Measurements from ENCODE around the gene MTHFD1L. TPM values are rescaled to one million over a fixed set of nuclear protein-coding genes. Genes with fewer than 3 reads are reported as not detected.

MTHFD1L gene
- total RNA-seq, 4 donors from 2014 or later, result 2.5 to 7.1 (median 4.2) TPM

DNA sequence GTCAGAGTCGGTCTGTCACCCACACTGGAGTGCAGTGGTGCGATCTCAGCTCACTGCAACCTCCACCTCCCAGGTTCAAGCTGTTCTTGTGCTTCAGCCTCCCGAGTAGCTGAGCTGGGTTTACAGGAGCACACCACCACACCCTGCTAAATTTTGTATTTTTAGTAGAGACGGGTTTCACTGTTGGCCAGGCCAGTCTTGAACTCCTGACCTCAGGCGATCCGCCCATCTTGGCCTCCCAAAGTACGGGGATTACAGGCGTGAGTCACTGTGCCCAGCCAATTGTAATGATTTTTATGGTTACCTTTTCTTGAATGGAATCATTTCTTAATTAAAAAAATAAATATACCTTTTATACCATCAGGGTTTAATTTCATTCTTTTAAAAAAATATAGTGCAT lies 105.7 kb downstream of the MTHFD1L start:
- peaks cover 0 to 28% (median 3%) of the 10 kb centered on the region in 4 donors for H3K36me3 ChIP-seq
- TF ChIP-seq, protein P1, sequence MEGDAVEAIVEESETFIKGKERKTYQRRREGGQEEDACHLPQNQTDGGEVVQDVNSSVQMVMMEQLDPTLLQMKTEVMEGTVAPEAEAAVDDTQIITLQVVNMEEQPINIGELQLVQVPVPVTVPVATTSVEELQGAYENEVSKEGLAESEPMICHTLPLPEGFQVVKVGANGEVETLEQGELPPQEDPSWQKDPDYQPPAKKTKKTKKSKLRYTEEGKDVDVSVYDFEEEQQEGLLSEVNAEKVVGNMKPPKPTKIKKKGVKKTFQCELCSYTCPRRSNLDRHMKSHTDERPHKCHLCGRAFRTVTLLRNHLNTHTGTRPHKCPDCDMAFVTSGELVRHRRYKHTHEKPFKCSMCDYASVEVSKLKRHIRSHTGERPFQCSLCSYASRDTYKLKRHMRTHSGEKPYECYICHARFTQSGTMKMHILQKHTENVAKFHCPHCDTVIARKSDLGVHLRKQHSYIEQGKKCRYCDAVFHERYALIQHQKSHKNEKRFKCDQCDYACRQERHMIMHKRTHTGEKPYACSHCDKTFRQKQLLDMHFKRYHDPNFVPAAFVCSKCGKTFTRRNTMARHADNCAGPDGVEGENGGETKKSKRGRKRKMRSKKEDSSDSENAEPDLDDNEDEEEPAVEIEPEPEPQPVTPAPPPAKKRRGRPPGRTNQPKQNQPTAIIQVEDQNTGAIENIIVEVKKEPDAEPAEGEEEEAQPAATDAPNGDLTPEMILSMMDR (IDR thresholded peaks at IDR 0.05), result no peak
- TF ChIP-seq POLR2A (IDR thresholded peaks at IDR 0.05; ENCODE audit: low read depth) (no peak), POLR2AphosphoS5 (IDR thresholded peaks at IDR 0.05) (no peak), EP300 (IDR thresholded peaks at IDR 0.05) (no peak)
- no peak overlapping the region for H3K27ac ChIP-seq (replicated peaks in 1 of 4)
- H3K4me1 ChIP-seq, result no peaks in the 10 kb centered on the region
- WGBS, result 89% methylated on average over 8 of the region's 8 CpGs
- H3K4me3 ChIP-seq, result no peak overlapping the region
- no peaks in the 10 kb centered on the region for H3K9me3 ChIP-seq
- no peaks in the 10 kb centered on the region for H3K27me3 ChIP-seq
- DNase-seq (ENCODE audit: extremely low spot score), result no peak
- intact Hi-C loops (cut with DNase I), result no loop called here

GRCh38 chr6:150975136-150975535 lies 109.6 kb downstream of the MTHFD1L start:
- Histone ChIP-seq H3K4me1 (peaks cover 0 to 3% (median 0%) of the 10 kb centered on the region in 4 donors), H3K4me3 (no peak overlapping the region), H3K27me3 (no peaks in the 10 kb centered on the region), H3K9me3 (no peaks in the 10 kb centered on the region), H3K36me3 (peaks cover 0 to 22% (median 3%) of the 10 kb centered on the region in 4 donors), H3K27ac (replicated peaks in 1 of 4) (no peak overlapping the region)
- WGBS, result 95% methylated on average over 6 of the region's 6 CpGs
- DNase-seq (ENCODE audit: extremely low spot score), result no peak
- intact Hi-C loops (cut with DNase I), result no loop called here
- TF ChIP-seq EP300 (IDR thresholded peaks at IDR 0.05) (no peak), POLR2A (IDR thresholded peaks at IDR 0.05; ENCODE audit: low read depth) (no peak), POLR2AphosphoS5 (IDR thresholded peaks at IDR 0.05) (no peak)
- TF ChIP-seq, protein P1 (IDR thresholded peaks at IDR 0.05), result no peak

DNA sequence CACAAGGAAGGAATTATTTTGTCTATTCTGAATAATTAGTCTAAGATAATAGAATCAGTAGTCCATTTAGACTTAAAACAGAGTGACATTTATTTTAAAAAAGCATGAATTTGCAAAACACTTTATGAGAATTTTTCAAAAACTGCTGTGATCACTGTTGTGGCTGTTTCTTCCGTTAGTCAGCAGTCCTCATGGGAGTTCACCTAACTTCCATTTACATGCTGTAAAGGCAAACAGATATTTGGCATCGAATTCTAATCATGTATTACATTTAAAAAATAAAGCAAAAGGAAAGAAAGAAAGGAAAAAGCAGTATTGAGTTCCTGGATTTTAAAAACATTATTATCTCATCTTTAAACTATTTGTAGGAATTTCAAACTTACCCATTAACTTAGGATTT lies 111.8 kb downstream of the MTHFD1L start:
- intact Hi-C loops (cut with DNase I), result no loop called here
- Histone ChIP-seq H3K4me3 (no peak overlapping the region), H3K27ac (replicated peaks in 1 of 4) (no peak overlapping the region), H3K27me3 (no peaks in the 10 kb centered on the region), H3K36me3 (peaks cover 0 to 17% (median 3%) of the 10 kb centered on the region in 4 donors), H3K9me3 (no peaks in the 10 kb centered on the region), H3K4me1 (peaks cover 0 to 3% (median 0%) of the 10 kb centered on the region in 4 donors)
- DNase-seq (ENCODE audit: extremely low spot score), result no peak
- no peak for TF ChIP-seq POLR2A (IDR thresholded peaks at IDR 0.05; ENCODE audit: low read depth)
- WGBS, result 66% methylated on average over 2 of the region's 2 CpGs

DNA sequence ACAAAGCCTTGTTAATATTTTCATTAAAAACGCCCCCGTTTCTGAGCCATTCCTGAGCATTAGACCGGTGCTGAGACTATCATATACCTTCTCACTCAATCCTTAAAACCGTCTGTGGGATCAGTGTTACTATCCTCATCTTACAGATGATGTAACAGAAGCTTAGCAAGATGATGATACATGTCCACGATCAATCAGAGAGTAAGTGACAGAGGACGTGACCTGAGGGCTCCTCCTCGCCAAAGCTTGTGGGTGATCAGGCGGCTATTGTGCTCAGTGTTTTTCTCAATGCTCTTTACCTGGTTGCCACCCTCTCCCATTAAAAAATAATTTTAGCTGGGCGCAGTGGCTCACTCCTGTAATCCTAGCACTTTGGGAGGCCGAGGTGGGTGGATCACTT lies 113.1 kb downstream of the MTHFD1L start:
- Histone ChIP-seq H3K27me3 (no peaks in the 10 kb centered on the region), H3K9me3 (no peaks in the 10 kb centered on the region), H3K36me3 (peaks cover 0 to 5% (median 0%) of the 10 kb centered on the region in 4 donors), H3K4me1 (peaks cover 0 to 3% (median 0%) of the 10 kb centered on the region in 4 donors), H3K4me3 (no peak overlapping the region), H3K27ac (replicated peaks in 1 of 4) (no peak overlapping the region)
- WGBS, result 94% methylated on average over 10 of the region's 10 CpGs
- no peak for DNase-seq (ENCODE audit: extremely low spot score)
- no peak for TF ChIP-seq POLR2AphosphoS5 (IDR thresholded peaks at IDR 0.05)
- TF ChIP-seq EP300 (IDR thresholded peaks at IDR 0.05), result no peak
- TF ChIP-seq, protein P1 (IDR thresholded peaks at IDR 0.05), result no peak
- intact Hi-C loops (cut with DNase I), result no loop called here

DNA sequence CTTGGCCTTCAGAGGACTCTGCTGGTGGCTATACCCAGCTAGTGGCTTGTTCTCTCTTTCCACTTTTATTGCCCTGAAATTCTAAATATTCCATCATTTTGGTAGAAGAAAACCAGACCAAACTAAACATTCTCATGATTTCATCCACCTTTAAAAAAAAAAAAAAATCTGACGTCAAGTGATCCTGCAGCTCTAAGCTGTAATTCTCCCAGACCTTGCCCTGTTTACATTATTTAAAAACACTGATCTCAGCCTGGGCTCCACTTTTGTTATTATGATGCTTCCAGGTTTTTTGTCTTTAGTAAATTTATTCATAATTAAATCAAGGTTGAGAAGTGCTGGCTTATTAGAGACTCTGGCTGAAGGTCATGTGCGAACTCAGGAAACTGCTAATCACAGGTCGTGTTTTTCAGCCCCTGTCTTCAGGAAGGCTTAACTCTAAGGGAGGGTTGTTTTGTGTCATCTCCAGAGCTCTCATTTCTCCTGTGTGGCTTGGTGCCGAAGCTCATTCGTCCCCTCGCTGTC lies 114.4 kb downstream of the MTHFD1L start:
- TF ChIP-seq POLR2A (IDR thresholded peaks at IDR 0.05; ENCODE audit: low read depth) (no peak), POLR2AphosphoS5 (IDR thresholded peaks at IDR 0.05) (no peak), EP300 (IDR thresholded peaks at IDR 0.05) (no peak)
- TF ChIP-seq, protein P1 (IDR thresholded peaks at IDR 0.05), result no peak
- H3K9me3 ChIP-seq, result no peaks in the 10 kb centered on the region
- H3K27me3 ChIP-seq, result no peaks in the 10 kb centered on the region
- H3K4me1 ChIP-seq, result peaks cover 0 to 3% (median 0%) of the 10 kb centered on the region in 4 donors
- WGBS, result 75% methylated on average over 6 of the region's 6 CpGs
- no peak overlapping the region for H3K27ac ChIP-seq (replicated peaks in 1 of 4)
- no peak overlapping the region for H3K4me3 ChIP-seq
- DNase-seq (ENCODE audit: extremely low spot score), result no peak
- intact Hi-C loops (cut with DNase I), result no loop called here
- no peaks in the 10 kb centered on the region for H3K36me3 ChIP-seq
